HepG2 (cell line): ENCODE measurements around the gene RASD1. TPM values are rescaled to one million over a fixed set of nuclear protein-coding genes. Genes with fewer than 3 reads are reported as not detected.

Experiments used
- CENPBD1 ChIP-seq: sonication (generic); formaldehyde crosslinking; IDR thresholded peaks from 2 replicates; pipeline ENCODE4 v1.8.0; 2022; ENCODE audit warnings: missing genetic modification reagents, low read depth, mild to moderate bottlenecking, borderline replicate concordance
- E2F2 ChIP-seq: sonication (generic); formaldehyde crosslinking; IDR thresholded peaks from 2 replicates; pipeline ENCODE4 v1.4.0; 2020; ENCODE audit warnings: missing genetic modification reagents, borderline replicate concordance
- GABPB1 ChIP-seq: IDR thresholded peaks from 2 replicates; pipeline ENCODE4 v1.6.1; 2016; ENCODE audit warnings: mild to moderate bottlenecking, missing genetic modification reagents, moderate library complexity, missing compliant biosample characterization
- HOXA7 ChIP-seq: sonication (generic); formaldehyde crosslinking; IDR thresholded peaks from 2 replicates; pipeline ENCODE4 v1.8.1; 2022; ENCODE audit warnings: mild to moderate bottlenecking, missing genetic modification reagents, moderate library complexity
- LCORL ChIP-seq, 2 experiments: fragments of 450-650 bp in 1 of 2; sonication (generic) in 1 of 2; formaldehyde crosslinking in 1 of 2; IDR thresholded peaks; 2 replicates each; pipeline versions ENCODE4 v1.5.0 to v1.6.1; 2017 to 2020; ENCODE audit warnings: antibody characterized with exemption in 1 of 2, missing genetic modification reagents in 1 of 2
- MTA3 ChIP-seq: sonication (generic); formaldehyde crosslinking; IDR thresholded peaks from 2 replicates; pipeline ENCODE4 v1.4.0; 2020; ENCODE audit warnings: missing genetic modification reagents
- MTF2 ChIP-seq: sonication (generic); formaldehyde crosslinking; IDR thresholded peaks from 2 replicates; pipeline ENCODE4 v1.5.0; 2020; ENCODE audit warnings: missing genetic modification reagents, borderline replicate concordance
- MXD4 ChIP-seq: IDR thresholded peaks from 2 replicates; pipeline ENCODE4 v1.6.1; 2016; ENCODE audit warnings: mild to moderate bottlenecking, missing biosample characterization, missing genetic modification reagents
- NFE2 ChIP-seq: sonication (generic); formaldehyde crosslinking; IDR thresholded peaks from 2 replicates; pipeline ENCODE4 v1.4.0; 2020; ENCODE audit warnings: missing genetic modification reagents
- NR1H2 ChIP-seq: sonication (generic); formaldehyde crosslinking; IDR thresholded peaks from 2 replicates; pipeline ENCODE4 v1.8.1; 2022; ENCODE audit warnings: low read depth, missing genetic modification reagents, borderline replicate concordance
- PAX8 ChIP-seq: sonication (generic); formaldehyde crosslinking; IDR thresholded peaks from 2 replicates; pipeline ENCODE4 v1.8.0; 2022; ENCODE audit warnings: mild to moderate bottlenecking, missing genetic modification reagents, borderline replicate concordance
- SIX4 ChIP-seq: sonication (generic); formaldehyde crosslinking; IDR thresholded peaks from 2 replicates; pipeline ENCODE4 v1.4.0; 2020; ENCODE audit warnings: missing genetic modification reagents
- SMAD9 ChIP-seq: sonication (generic); formaldehyde crosslinking; IDR thresholded peaks from 2 replicates; pipeline ENCODE4 v1.5.1; 2020; ENCODE audit warnings: mild to moderate bottlenecking, missing genetic modification reagents
- THAP11 ChIP-seq: IDR thresholded peaks from 2 replicates; pipeline ENCODE4 v1.6.1; 2016; ENCODE audit warnings: missing biosample characterization, missing genetic modification reagents
- THAP9 ChIP-seq: sonication (generic); formaldehyde crosslinking; IDR thresholded peaks from 2 replicates; pipeline ENCODE4; 2020; ENCODE audit warnings: missing genetic modification reagents, mild to moderate bottlenecking, borderline replicate concordance
- ZBTB34 ChIP-seq: sonication (generic); formaldehyde crosslinking; IDR thresholded peaks from 2 replicates; pipeline ENCODE4 v1.8.0; 2022; ENCODE audit warnings: mild to moderate bottlenecking, missing genetic modification reagents
- ZFP1 ChIP-seq: IDR thresholded peaks from 2 replicates; pipeline ENCODE4 v1.6.1; 2016
- ZNF260 ChIP-seq: sonication (generic); formaldehyde crosslinking; IDR thresholded peaks from 2 replicates; pipeline ENCODE4 v1.4.0; 2020; ENCODE audit warnings: missing genetic modification reagents, low read depth, mild to moderate bottlenecking, borderline replicate concordance
- ZNF761 ChIP-seq: sonication (generic); formaldehyde crosslinking; conservative IDR thresholded peaks from 2 replicates; pipeline ENCODE4 v1.4.0; 2020; ENCODE audit warnings: mild to moderate bottlenecking, missing genetic modification reagents
- polyA plus RNA-seq, 8 experiments: library from polyadenylated mRNA; depleted of rRNA in 3 of 8; stranded (reverse) in 7 of 8; unstranded in 1 of 8; fragments of >200 nt; fragmentation: Illumina TruSeq in 4 of 8; extraction: Trizol in 4 of 8; gene quantifications; 2 replicates each; pipeline versions ENCODE4 v1.2.1 to v1.2.3, GENCODE V29; 2011 to 2016; ENCODE audit warnings: low read depth in 4 of 8, missing spikeins in 1 of 8, mixed read lengths in 1 of 8; ENCODE audit not compliant: insufficient read depth in 1 of 8
- total RNA-seq, 5 experiments: library from RNA; depleted of rRNA; stranded (reverse); fragments of >200 nt; fragmentation: Illumina TruSeq; extraction: Trizol; gene quantifications; 2 replicates each; pipeline ENCODE4 v1.2.3, GENCODE V29; 2016; ENCODE audit warnings: low read depth in 1 of 5
- TF ChIP-seq, protein P1 (sequence below): sonication (generic); formaldehyde crosslinking; IDR thresholded peaks from 2 replicates; pipeline ENCODE4 v1.4.0; 2020; ENCODE audit warnings: mild to moderate bottlenecking, missing genetic modification reagents
- TF ChIP-seq, protein P2 (sequence below): sonication (generic); formaldehyde crosslinking; IDR thresholded peaks from 2 replicates; pipeline ENCODE4 v1.4.0; 2020; ENCODE audit warnings: missing genetic modification reagents

RASD1 gene
- total and polyA plus RNA-seq, 2 of the 13 experiments (the other 11 are each of a cell fraction or from before 2014, with no cell fraction given) = 1.6 to 4.2 TPM

- no peak for TF ChIP-seq E2F2
- TF ChIP-seq NR1H2 (CRISPR knock-in tag) = peak; percentile 42; the same call in 1 of the 2 replicates
- TF ChIP-seq ZNF260 (CRISPR knock-in tag) = 0 out of 2 replicates have a peak, but pooled peaks have one; percentile 78
- TF ChIP-seq HOXA7 = no peak
- peak; percentile 74 for TF ChIP-seq LCORL (IDR thresholded peaks at IDR 0.05)
- TF ChIP-seq LCORL (CRISPR knock-in tag; IDR thresholded peaks at IDR 0.05) = peak; percentile 97
- TF ChIP-seq THAP11 (CRISPR knock-in tag) = peak; percentile 81
- no peak; the same call in 1 of the 2 replicates for TF ChIP-seq ZFP1 (CRISPR knock-in tag)
- TF ChIP-seq ZBTB34 (CRISPR knock-in tag) = peak; percentile 90; the same call in 1 of the 2 replicates
- no peak for TF ChIP-seq PAX8 (CRISPR knock-in tag)
- TF ChIP-seq SIX4 (CRISPR knock-in tag) = peak; percentile 90
- TF ChIP-seq MTF2 (CRISPR knock-in tag) = no peak
- TF ChIP-seq MTA3 (CRISPR knock-in tag) = no peak
- TF ChIP-seq MXD4 (CRISPR knock-in tag) = peak; percentile 69; the same call in 1 of the 2 replicates
- TF ChIP-seq THAP9 = no peak
- TF ChIP-seq, protein P1, sequence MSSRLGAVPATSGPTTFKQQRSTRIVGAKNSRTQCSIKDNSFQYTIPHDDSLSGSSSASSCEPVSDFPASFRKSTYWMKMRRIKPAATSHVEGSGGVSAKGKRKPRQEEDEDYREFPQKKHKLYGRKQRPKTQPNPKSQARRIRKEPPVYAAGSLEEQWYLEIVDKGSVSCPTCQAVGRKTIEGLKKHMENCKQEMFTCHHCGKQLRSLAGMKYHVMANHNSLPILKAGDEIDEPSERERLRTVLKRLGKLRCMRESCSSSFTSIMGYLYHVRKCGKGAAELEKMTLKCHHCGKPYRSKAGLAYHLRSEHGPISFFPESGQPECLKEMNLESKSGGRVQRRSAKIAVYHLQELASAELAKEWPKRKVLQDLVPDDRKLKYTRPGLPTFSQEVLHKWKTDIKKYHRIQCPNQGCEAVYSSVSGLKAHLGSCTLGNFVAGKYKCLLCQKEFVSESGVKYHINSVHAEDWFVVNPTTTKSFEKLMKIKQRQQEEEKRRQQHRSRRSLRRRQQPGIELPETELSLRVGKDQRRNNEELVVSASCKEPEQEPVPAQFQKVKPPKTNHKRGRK (CRISPR knock-in tag) = no peak
- TF ChIP-seq ZNF761 = 0 out of 2 replicates have a peak, but pooled peaks have one; percentile 60
- no peak for TF ChIP-seq CENPBD1 (CRISPR knock-in tag)
- TF ChIP-seq, protein P2, sequence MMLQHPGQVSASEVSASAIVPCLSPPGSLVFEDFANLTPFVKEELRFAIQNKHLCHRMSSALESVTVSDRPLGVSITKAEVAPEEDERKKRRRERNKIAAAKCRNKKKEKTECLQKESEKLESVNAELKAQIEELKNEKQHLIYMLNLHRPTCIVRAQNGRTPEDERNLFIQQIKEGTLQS (CRISPR knock-in tag) = peak; percentile 37; the same call in 1 of the 2 replicates
- TF ChIP-seq GABPB1 (CRISPR knock-in tag) = peak; percentile 51
- TF ChIP-seq NFE2 (CRISPR knock-in tag) = no peak
- no peak for TF ChIP-seq SMAD9 (CRISPR knock-in tag)
Observed at GRCh38 chr17:17533901-17534441, 37.8 kb upstream of the RASD1 start (continued).
